CD4-positive, alpha-beta T cell treated with Interleukin-15 for 4 hours (primary cell): ENCODE data around the gene NADK.
"Not testable (repeated sequence)": the region's sequence is repeated elsewhere in the genome, so short reads cannot be mapped to it uniquely, and the experiment has no call there.

Experiments used
- DNase-seq: peaks from one replicate; pipeline ENCODE4 v3.0.0-alpha.2; 2020; ENCODE audit warnings: low spot score

Gene NADK

DNA sequence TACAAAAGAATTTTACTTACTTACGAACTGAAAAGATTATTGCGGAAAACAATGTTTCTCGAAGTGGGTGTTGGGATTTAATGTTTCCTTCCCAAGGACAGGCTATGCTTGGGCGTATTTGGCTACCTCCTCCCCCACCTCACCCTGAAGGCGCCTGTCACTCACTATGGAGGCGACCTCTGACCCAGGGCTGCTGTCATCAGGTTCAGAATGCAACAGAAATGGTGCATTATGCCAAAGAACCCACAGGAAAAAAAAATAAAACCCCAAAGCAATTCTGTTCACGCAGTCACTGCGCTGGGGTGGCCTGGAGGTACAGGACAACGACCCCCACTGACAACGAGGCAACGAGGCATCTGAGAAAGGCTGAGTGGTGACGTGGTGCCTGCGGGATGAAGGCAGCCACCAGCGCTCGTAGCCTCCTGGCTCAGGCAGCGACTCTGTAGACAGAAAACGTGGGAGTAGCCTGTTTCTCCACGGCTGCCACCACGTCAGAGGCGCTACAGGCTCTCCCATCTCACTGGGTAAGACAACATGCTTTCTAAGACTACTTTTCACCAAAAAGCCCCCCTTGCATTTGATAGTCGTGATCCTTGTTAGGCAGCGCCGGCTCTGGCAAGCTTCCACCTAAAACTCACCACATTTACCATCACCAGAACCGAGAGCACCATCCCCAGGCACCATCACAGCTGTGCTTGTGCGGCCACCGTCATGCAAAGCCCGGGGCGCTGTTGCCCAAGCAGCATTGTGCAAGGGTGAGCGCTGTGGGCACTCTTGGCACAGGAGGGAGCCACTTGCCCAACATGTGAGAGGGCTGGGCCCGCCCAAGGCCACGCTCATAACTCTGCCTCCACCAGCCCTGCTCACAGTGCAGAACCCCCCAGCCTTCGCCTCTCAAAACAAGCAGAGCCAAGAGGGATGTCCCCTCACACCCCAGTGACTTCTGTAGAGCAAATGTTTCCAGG, 14.3 kb downstream of the NADK start:
- DNase-seq = no peak

DNA sequence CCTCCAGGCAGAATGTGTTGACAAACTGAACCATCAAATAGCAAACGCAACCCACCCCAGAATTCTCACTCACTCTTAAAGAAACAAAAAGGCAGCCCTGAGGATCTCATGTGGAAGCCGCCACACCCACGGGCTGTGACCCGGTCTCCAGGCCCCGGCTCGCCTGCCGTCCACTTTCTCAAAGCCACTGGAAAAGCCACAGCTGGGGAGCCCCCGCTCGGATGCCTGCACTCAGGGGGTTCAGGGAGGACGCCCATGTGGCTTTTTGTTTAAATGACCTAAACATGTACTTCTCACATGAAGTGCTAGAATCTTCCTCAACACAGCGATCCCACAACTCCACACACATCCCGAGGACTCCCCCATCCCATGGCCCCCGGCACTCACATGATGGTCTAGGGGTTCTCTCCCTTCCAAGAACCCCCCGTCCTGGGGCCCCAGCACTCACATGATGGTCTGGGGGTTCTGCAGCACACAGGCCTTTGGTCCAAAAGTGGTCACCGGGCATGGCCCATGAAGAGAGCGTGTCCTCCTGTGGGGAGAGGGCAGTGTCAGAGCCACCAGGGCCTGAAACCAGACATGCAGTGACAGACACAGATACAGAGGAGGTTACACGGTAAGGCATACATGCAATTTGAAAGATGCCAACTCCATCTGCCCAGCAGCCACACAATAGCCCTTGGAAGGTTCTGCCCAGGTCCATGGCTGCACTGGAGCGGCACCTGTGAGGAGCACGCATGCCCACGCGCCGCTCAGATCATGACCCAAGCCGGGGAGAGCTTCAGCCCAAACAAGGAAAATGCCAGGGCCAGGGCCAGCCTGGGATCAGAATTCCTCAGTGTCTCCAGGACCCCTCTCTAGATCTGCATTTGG, 16.5 kb downstream of the NADK start:
- no peak for DNase-seq

GRCh38 chr1:1760715-1761114, 17.6 kb downstream of the NADK start:
- DNase-seq = no peak

DNA sequence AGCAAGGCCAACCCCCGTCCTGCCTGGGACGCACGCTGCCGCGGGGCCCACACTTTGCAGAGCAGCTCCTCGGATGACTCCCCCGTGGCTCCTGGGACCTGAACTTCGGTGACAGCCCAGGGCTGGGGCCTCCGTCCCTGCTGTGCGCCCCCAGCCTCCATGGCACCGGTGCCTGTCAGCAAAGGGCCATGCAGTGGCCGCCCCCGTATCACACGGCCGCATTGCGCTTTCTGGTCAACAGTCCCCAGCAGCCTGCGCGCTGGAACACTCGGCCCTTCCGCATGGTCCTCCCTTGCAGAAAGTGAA, 18.0 kb downstream of the NADK start:
- no peak for DNase-seq

GRCh38 chr1:1759456-1760344, 18.6 kb downstream of the NADK start:
- DNase-seq = no peak

GRCh38 chr1:1758692-1759455, 19.4 kb downstream of the NADK start:
- DNase-seq = no peak

DNA sequence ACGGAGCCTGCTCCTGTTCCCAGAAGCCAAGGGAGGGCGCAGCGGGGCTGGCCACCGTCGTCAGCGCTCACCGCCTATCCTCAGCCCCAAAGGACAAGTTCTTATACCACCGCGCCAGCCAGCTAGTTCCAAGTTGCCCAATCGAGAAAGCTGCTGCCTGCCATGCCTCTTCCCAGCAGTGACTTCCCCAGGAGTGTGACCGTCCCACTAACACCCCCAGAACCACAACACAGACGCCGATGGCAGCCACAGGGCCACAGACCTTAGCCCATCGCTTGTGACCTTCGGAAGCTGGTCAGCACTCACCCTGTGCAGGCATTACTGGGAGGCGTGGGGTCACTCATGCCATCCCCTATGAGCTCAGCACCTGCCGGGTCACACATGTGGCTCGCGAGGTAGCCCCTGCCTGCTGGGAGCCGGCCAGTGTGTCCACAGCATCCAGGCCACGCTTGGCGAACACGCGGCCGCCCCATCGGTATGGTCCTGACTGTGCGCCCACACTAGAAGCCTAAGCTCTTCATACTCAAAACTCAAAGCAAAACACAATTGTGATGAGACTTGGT, 20.1 kb downstream of the NADK start:
- DNase-seq = no peak

- DNase-seq = no peak
Measured at GRCh38 chr1:1757422-1758058, 20.7 kb downstream of the NADK start.

- no peak for DNase-seq
Measured at GRCh38 chr1:1756661-1757421, 21.4 kb downstream of the NADK start.

DNA sequence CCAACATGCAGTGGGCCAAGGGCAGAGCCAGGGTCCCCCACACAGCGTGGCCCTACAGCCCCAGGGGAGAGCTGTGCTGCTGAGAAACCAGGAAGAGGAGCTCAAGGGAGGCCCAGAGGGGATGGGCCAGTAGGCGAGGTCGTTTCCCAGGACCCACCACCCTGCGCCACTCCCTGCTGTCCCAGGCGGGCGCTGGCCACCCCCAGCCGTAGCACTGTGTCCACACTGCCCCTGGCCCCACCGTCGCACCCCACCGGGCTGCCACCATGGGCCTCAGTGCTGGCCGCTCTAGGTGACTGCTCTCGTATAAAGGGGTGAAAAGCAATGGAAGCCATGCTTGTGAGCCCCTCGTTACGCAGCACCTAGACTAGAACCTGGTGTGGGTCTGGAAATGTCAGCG, 22.4 kb downstream of the NADK start:
- DNase-seq = no peak

DNA sequence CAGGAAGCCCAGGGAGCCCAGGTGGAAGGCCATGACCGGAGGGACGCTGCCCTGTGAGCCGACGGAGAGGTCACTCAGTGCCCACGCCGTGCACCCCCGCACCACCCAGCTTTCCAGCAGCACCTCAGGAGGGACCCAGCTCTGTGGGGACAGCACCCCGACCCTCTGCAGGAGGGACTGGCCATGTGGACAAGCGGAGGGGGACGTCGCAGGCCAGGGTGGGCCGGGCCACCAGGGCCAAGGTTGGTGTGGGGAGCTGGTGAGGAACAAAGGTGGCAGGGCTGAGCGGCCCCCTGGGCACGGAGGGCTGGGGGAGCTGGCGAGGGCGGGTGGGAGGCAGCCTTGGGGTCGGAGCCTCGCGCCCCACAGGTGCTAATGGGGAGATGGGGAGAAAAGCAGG, 22.8 kb downstream of the NADK start:
- DNase-seq = no peak

DNA sequence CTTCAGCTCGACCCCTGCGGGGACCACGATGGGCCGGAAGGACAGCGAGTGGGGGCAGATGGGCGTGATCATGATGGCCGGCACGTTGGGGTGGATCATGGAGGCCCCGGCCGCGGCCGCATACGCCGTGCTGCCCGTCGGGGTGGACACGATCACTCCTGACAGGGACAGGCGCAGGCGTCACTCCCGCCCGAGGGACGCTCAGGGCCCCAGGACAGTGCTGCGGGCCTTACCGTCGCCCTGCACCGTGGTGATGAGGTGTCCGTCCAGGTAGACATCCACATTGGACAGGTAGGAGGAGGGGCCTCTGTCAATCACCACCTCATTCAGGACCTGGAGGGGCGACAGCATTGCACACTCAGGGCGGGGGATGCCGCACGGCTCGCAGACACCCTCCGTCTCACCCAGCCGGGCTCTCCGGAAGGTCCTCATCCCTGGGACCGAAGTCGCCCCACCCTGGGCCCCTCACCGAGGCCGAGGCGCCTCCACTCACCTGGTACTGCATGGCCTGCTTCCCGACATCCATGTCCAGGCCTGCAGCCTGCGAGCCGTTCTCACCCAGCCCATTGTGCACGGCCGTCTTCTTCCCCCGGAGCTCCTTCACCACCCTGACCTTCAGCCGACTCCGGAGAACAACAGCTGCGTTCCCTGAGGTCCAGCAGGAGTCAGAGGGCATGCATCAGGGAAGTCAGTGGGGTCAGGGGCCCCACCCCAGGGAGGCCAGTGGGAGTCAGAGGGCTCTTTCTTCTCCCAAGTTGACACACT, 24.0 kb downstream of the NADK start:
- no peak for DNase-seq

DNA sequence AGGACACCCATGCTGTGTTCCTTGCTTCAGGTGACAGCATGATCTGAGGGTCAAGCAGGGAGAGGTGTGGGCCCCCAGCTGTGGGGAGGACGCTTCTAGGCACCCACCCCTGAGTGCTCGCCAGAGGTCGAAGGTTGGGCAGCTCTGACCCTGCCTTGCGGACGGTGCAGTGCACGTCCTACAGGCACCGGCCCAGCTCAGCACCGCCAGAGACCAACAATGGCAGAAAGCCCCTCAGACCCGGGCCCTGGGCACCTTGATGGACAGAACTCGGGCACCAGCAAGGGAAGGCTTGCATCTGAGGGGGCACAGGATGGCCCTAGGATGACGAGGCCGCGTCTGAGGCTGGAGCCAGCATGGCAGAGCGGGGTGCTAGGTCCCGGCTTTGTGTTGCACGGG, 24.7 kb downstream of the NADK start:
- no peak for DNase-seq

DNA sequence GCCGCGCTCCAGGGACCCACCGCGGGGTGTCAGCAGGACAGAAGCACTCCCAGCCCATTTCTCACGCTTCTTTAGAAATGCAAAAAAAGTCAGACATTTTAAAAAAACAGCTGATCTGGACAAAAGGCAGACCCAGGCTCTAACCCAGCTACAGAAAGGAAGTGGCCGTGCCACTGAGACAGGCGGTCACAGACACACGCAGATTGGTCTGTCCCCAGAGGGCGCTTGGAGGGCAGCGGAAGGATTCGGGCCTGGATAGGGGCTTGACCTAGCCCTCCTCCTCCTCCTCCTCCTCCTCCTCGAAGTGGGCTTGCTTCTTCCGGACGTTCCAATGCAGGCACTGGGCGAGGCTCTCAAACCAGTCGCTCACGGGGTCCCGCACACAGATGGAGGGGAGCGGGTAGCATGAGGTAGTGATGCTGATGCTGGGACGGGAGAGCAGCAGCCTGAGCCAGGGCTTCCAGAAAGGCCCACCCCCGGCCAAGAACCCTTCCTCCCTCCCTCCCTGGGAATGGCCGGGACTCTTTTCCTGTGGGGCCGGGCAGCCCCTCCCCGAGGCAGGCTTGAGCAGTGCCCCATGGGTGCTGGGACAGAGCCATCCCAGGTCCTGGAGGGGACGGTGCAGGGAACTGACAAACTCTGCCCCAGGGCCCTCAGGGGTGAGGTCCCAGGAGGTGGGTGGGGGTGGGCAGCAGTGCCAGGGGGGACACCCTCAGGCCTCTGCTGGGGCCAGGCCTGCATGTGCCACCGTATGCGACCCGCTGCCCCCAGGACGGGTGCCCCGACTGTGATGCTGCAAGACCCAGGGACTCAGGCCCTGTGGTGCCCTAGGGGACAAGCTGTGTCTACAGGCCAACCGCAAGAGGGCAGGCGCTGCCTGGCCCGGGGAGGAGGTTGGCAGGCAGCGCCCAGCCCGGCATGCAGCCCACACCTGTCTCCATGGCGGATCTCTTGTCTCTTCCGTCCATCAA, 25.3 kb downstream of the NADK start:
- no peak for DNase-seq

DNA sequence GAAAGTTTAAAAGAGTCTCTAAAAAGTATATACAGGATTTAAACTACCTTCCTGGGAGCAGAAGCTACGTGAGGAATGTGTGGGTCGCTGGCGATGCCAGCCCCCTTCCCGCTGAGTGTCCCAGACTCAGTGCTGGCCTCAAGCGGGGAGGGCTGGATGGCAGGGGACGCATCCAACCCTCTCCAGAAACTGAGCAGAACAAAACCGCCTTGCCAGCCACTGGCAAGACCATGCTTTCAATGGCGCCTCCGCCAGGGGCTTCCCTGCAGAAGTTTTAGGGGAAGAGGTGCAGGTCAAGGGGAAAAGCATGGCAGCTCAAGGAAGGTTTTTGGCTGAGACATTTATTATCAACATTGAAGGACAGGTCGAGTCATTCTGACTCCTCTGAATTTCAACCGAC, 26.1 kb downstream of the NADK start:
- DNase-seq = no peak

GRCh38 chr1:1749941-1750340, 28.3 kb downstream of the NADK start:
- DNase-seq = not testable (repeated sequence)

GRCh38 chr1:1748686-1749321, 29.5 kb downstream of the NADK start:
- DNase-seq = no peak
